ENCODE results near the gene GDPD5.

DNA sequence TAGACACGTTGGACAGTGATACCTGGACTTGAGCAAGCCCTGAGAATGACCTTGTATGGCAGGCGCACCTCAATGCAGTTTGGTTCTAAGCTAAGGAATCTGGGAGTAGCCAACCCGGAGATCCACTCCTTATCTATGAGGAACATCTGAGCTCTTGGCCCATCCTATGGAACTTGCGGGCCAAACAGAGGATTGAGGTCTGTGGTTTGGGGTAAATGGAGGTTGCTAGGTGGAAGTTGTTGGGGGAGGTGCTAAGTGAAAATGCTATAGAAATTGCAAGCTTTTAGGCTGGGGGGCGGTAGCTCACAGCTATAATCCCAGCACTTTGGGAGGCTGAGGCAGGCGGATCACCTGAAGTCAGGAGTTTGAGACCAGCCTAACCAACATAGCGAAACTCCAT, 8.9 kb downstream of the GDPD5 start:
- TF ChIP-seq POLR2A (IDR thresholded peaks at IDR 0.05), result no peak
- TF ChIP-seq, protein P1, sequence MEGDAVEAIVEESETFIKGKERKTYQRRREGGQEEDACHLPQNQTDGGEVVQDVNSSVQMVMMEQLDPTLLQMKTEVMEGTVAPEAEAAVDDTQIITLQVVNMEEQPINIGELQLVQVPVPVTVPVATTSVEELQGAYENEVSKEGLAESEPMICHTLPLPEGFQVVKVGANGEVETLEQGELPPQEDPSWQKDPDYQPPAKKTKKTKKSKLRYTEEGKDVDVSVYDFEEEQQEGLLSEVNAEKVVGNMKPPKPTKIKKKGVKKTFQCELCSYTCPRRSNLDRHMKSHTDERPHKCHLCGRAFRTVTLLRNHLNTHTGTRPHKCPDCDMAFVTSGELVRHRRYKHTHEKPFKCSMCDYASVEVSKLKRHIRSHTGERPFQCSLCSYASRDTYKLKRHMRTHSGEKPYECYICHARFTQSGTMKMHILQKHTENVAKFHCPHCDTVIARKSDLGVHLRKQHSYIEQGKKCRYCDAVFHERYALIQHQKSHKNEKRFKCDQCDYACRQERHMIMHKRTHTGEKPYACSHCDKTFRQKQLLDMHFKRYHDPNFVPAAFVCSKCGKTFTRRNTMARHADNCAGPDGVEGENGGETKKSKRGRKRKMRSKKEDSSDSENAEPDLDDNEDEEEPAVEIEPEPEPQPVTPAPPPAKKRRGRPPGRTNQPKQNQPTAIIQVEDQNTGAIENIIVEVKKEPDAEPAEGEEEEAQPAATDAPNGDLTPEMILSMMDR (IDR thresholded peaks at IDR 0.05), result no peak
- no peak for TF ChIP-seq POLR2AphosphoS5 (IDR thresholded peaks at IDR 0.05)

All from stomach (tissue), 4 donors.